Right lobe of liver (tissue), 6 donors: ENCODE results near the gene SMC2. TPM values are rescaled to one million over a fixed set of nuclear protein-coding genes. Genes with fewer than 3 reads are reported as not detected.

Source experiments
- ATAC-seq, 4 donors: fragments of 200-7000 bp; cut with Tn5 transposase; one replicate each; pipeline ENCODE4 v1.9.1; 2020; ENCODE audit warnings: mild to moderate bottlenecking in 4 of 4, moderate library complexity in 4 of 4
- DNase-seq, 3 donors: peaks; one replicate each; pipeline ENCODE4 v3.0.0-alpha.2; 2020
- H3K27ac ChIP-seq, 3 donors: fragments of 200-600 bp; one replicate each; pipeline ENCODE4 v1.8.0; 2022
- H3K27me3 ChIP-seq, 2 donors: fragments of 200-600 bp; one replicate each; pipeline ENCODE4 v1.8.0; 2022
- H3K36me3 ChIP-seq, 4 donors: fragments of 200-600 bp; sonication (generic) in 1 of 4; one replicate each; pipeline versions ENCODE4 v1.5.1 to v1.8.0; 2017 to 2022; ENCODE audit warnings: control low read depth in 1 of 4
- H3K4me1 ChIP-seq, 4 donors: fragments of 200-600 bp; sonication (generic) in 1 of 4; one replicate each; pipeline versions ENCODE4 v1.5.1 to v1.8.0; 2017 to 2022; ENCODE audit warnings: control low read depth in 1 of 4
- H3K4me3 ChIP-seq, 3 donors: fragments of 200-600 bp; one replicate each; pipeline ENCODE4 v1.8.0; 2022
- H3K9me3 ChIP-seq, 4 donors: fragments of 200-600 bp; sonication (generic) in 1 of 4; one replicate each; pipeline versions ENCODE4 v1.5.1 to v1.8.0; 2017 to 2022; ENCODE audit warnings: control low read depth in 1 of 4
- CTCF ChIP-seq, 4 donors: fragments of 200-600 bp in 3 of 4; fragments of 450-650 bp in 1 of 4; IDR thresholded peaks; one replicate each; pipeline versions ENCODE4 v1.5.1 to v1.8.0; 2016 to 2022; ENCODE audit warnings: antibody characterized with exemption in 4 of 4, mild to moderate bottlenecking in 2 of 4
- POLR2A ChIP-seq: fragments of 450-650 bp; IDR thresholded peaks from one replicate; pipeline ENCODE4 v1.6.1; 2017; ENCODE audit warnings: antibody characterized with exemption, mild to moderate bottlenecking
- WGBS: methylation state at CpG from one replicate; pipeline ENCODE4 v1.1.6; 2018; ENCODE audit warnings: low coverage, low lambda C conversion rate; ENCODE audit not compliant: insufficient coverage; ENCODE audit errors: missing lambda C conversion rate; 5-methylcytosine and 5-hydroxymethylcytosine counted together
- intact Hi-C, 2 donors: fragments of 100-400 bp; cut with DNase I; formaldehyde crosslinking; loops; one replicate each; pipeline versions ENCODE4 v1.11.2 to v1.14.1; 2022
- total RNA-seq, 6 experiments: library from RNA; depleted of rRNA in 2 of 6; stranded (reverse); fragments of >200 nt in 2 of 6; fragmentation: NEBNext Ultra II Directional in 3 of 6; extraction: Animal tissue kit (Norgen Biotek cat#: 25700) in 3 of 6; gene quantifications; one replicate each; pipeline versions ENCODE4 v1.1.0 to v1.2.4, GENCODE V29; 2016 to 2023
- donor health status: DM: no; HTN: yes; CAD: no.
- donor health status: DM: no; HTN: no; CAD: no.
- donor health status: DM: no; HTN: no; CAD: no.
- donor health status: DM: no; HTN: yes; CAD: no.
- donor health status: DM: no; HTN: yes; CAD: no.

SMC2 gene
- total RNA-seq, 6 experiments from 2014 or later, result 2.5 to 5.8 (median 3.6) TPM

- DNase-seq (no peak), ATAC-seq (no peak)
- H3K4me1 ChIP-seq, result no peaks in the 10 kb centered on the region
- no peak overlapping the region for H3K4me3 ChIP-seq
- H3K9me3 ChIP-seq, result no peaks in the 10 kb centered on the region
- H3K27ac ChIP-seq, result no peak overlapping the region
- WGBS, result 48% methylated on average over 1 of the region's 1 CpG
- H3K27me3 ChIP-seq, result no peaks in the 10 kb centered on the region
- intact Hi-C loops, result loop anchor here in 1 of 2 donors (10.0 kb wide), 1 partner anchor 212 kb away; no protein-coding TSS in a partner anchor
- H3K36me3 ChIP-seq, result no peaks in the 10 kb centered on the region
- TF ChIP-seq POLR2A, result no peak
- no peak for TF ChIP-seq CTCF (IDR thresholded peaks at IDR 0.05)
Observed at GRCh38 chr9:104173067-104173466, 79.0 kb downstream of the SMC2 start.

GRCh38 chr9:104177003-104177611, 83.0 kb downstream of the SMC2 start:
- H3K4me3 ChIP-seq, result no peak overlapping the region
- H3K27me3 ChIP-seq, result no peaks in the 10 kb centered on the region
- no peak overlapping the region for H3K27ac ChIP-seq
- DNase-seq, result no peak
- H3K4me1 ChIP-seq, result no peaks in the 10 kb centered on the region
- TF ChIP-seq POLR2A, result no peak
- TF ChIP-seq CTCF (IDR thresholded peaks at IDR 0.05), result peak; percentile 60 to 77 (median 76)
- WGBS, result 45% methylated on average over 3 of the region's 3 CpGs
- intact Hi-C loops, result loop anchor here (5.0 to 10.0 kb wide), 2 partner anchors 208 to 210 kb away; no protein-coding TSS in a partner anchor
- ATAC-seq, result peak; percentile 70 to 76 (median 74)
- no peaks in the 10 kb centered on the region for H3K9me3 ChIP-seq
- H3K36me3 ChIP-seq, result no peaks in the 10 kb centered on the region

GRCh38 chr9:104177676-104178075, 83.6 kb downstream of the SMC2 start:
- Histone ChIP-seq H3K27me3 (no peaks in the 10 kb centered on the region), H3K27ac (no peak overlapping the region), H3K4me3 (no peak overlapping the region), H3K9me3 (no peaks in the 10 kb centered on the region), H3K4me1 (no peaks in the 10 kb centered on the region), H3K36me3 (no peaks in the 10 kb centered on the region)
- intact Hi-C loops, result loop anchor here (5.0 to 10.0 kb wide), 2 partner anchors 207 to 210 kb away; no protein-coding TSS in a partner anchor
- DNase-seq (no peak), ATAC-seq (no peak)
- TF ChIP-seq POLR2A (no peak), CTCF (IDR thresholded peaks at IDR 0.05) (no peak)
